C4-2B (cell line): ENCODE data around the gene PCDHB10.
"Not testable (repeated sequence)": the region's sequence is repeated elsewhere in the genome, so short reads cannot be mapped to it uniquely, and the experiment has no call there.

ENCODE experiments used
- CTCF ChIP-seq: fragments of 450-650 bp; conservative IDR thresholded peaks from 2 replicates; pipeline ENCODE4 v1.5.1; 2017; ENCODE audit warnings: mild to moderate bottlenecking
- ZFX ChIP-seq: fragments of 450-650 bp; IDR thresholded peaks from 2 replicates; pipeline ENCODE4 v1.6.1; 2017

DNA sequence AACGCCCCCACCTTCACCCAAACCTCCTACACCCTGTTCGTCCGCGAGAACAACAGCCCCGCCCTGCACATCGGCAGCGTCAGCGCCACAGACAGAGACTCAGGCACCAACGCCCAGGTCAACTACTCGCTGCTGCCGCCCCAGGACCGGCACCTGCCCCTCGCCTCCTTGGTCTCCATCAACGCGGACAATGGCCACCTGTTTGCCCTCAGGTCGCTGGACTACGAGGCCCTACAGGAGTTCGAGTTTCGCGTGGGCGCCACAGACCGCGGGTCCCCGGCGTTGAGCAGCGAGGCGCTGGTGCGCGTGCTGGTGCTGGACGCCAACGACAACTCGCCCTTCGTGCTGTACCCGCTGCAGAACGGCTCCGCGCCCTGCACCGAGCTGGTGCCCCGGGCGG lies 32.7 kb downstream of the PCDHB10 start:
- not testable (repeated sequence) for TF ChIP-seq CTCF, ZFX
